Left cardiac atrium (tissue), 4 donors: ENCODE data around the gene TTLL8. TPM values are rescaled to one million over a fixed set of nuclear protein-coding genes. Genes with fewer than 3 reads are reported as not detected.

Source experiments
- ATAC-seq, 2 donors: fragments of 200-7000 bp; cut with Tn5 transposase; one replicate each; pipeline ENCODE4 v1.9.1; 2020; ENCODE audit warnings: mild to moderate bottlenecking in 2 of 2, moderate library complexity in 2 of 2
- DNase-seq: peaks from one replicate; pipeline ENCODE4 v3.0.0-alpha.2; 2020
- intact Hi-C, 2 donors: fragments of 100-400 bp; cut with DNase I; formaldehyde crosslinking; loops; one replicate each; pipeline versions ENCODE4 v1.14.1 to v1.15.1; 2022 to 2023
- total RNA-seq, 2 donors: library from RNA; stranded (reverse); fragmentation: NEBNext Ultra II Directional; extraction: Animal tissue kit (Norgen Biotek cat#: 25700); gene quantifications; one replicate each; pipeline ENCODE4 v1.2.1, GENCODE V29; 2021
- donor health status: DM: no; HTN: yes; CAD: no.
- donor health status: DM: no; HTN: yes; CAD: no; lungs with severe emphysema.
- donor health status: DM: yes; HTN: yes; CAD: no.
- donor health status: Dilated cardiomyopathy.

TTLL8 gene
- total RNA-seq, 2 donors from 2014 or later = not detected

- DNase-seq = peak; percentile 82
- intact Hi-C loops = loop anchor here (1.0 to 5.0 kb wide), 3 partner anchors 101 to 263 kb away; no protein-coding TSS in a partner anchor
- peak; percentile 92 to 95 for ATAC-seq
Observed at GRCh38 chr22:50030297-50031188, 27.6 kb downstream of the TTLL8 start.

GRCh38 chr22:50027639-50028537, 30.2 kb downstream of the TTLL8 start:
- intact Hi-C loops = no loop called here
- no peak for ATAC-seq
- DNase-seq = no peak

- ATAC-seq = no peak
- intact Hi-C loops = no loop called here
- no peak for DNase-seq
Observed at GRCh38 chr22:50025993-50026392, 32.1 kb downstream of the TTLL8 start.

GRCh38 chr22:50022171-50022819, 35.8 kb downstream of the TTLL8 start:
- intact Hi-C loops = no loop called here
- DNase-seq = no peak
- no peak for ATAC-seq

- intact Hi-C loops = no loop called here
- no peak for ATAC-seq
- DNase-seq = no peak
Observed at GRCh38 chr22:50020606-50021005, 37.5 kb downstream of the TTLL8 start.

- intact Hi-C loops = no loop called here
- ATAC-seq (no peak), DNase-seq (no peak)
Observed at GRCh38 chr22:50019316-50019715, 38.8 kb downstream of the TTLL8 start.

GRCh38 chr22:50018608-50019285, 39.4 kb downstream of the TTLL8 start:
- no peak for DNase-seq
- no peak for ATAC-seq
- intact Hi-C loops = no loop called here

GRCh38 chr22:50017701-50018224, 40.3 kb downstream of the TTLL8 start:
- intact Hi-C loops = no loop called here
- ATAC-seq (no peak), DNase-seq (no peak)

GRCh38 chr22:50016988-50017700, 41.0 kb downstream of the TTLL8 start:
- DNase-seq (no peak), ATAC-seq (no peak)
- intact Hi-C loops = no loop called here

- intact Hi-C loops = no loop called here
- no peak for ATAC-seq
- no peak for DNase-seq
Observed at GRCh38 chr22:50016308-50016987, 41.6 kb downstream of the TTLL8 start.

- DNase-seq = peak; percentile 18
Observed at GRCh38 chr22:50015451-50016307, 42.4 kb downstream of the TTLL8 start.

GRCh38 chr22:50014655-50015401, 43.3 kb downstream of the TTLL8 start:
- ATAC-seq = no peak
- intact Hi-C loops = no loop called here
- no peak for DNase-seq

More at GRCh38 chr22:50015451-50016307, 42.4 kb downstream of the TTLL8 start:
- intact Hi-C loops = no loop called here
- no peak for ATAC-seq

- intact Hi-C loops = no loop called here
- ATAC-seq (no peak), DNase-seq (no peak)
Observed at GRCh38 chr22:50014053-50014501, 44.0 kb downstream of the TTLL8 start.

- ATAC-seq (no peak), DNase-seq (no peak)
- intact Hi-C loops = no loop called here
Observed at GRCh38 chr22:50012211-50013181, 45.6 kb downstream of the TTLL8 start, which contains the start of gene IL17REL. IL17REL (minus strand) TSS chr22:50012765; CDS start chr22:50012646, 119 bp downstream.
